HEK293T (cell line): ENCODE data around the gene CNIH3.

Experiments used
- CTCF ChIA-PET: fragments of 350-600 bp; formaldehyde crosslinking; extraction: SDS; loops from one replicate; lab custom pipeline; 2021; ENCODE audit warnings: antibody characterized with exemption, inconsistent platforms; lab: Yijun Ruan, JAX
- POLR2A ChIA-PET: fragments of 350-600 bp; formaldehyde crosslinking; extraction: SDS; loops from one replicate; lab custom pipeline; 2020; ENCODE audit warnings: antibody characterized with exemption, inconsistent platforms; lab: Yijun Ruan, JAX
- DNase-seq: peaks from one replicate; pipeline ENCODE4 v3.0.0; 2012; ENCODE audit warnings: mixed read lengths; ENCODE audit errors: extremely low spot score
- ARNT ChIP-seq: fragments of 450-650 bp; IDR thresholded peaks from 2 replicates; pipeline ENCODE4 v1.6.1; 2017; ENCODE audit warnings: mild to moderate bottlenecking
- BHLHE40 ChIP-seq: fragments of 450-650 bp; IDR thresholded peaks from 2 replicates; pipeline ENCODE4 v1.6.1; 2016; ENCODE audit warnings: mild to moderate bottlenecking, moderate library complexity, borderline replicate concordance
- CTBP1 ChIP-seq: fragments of 450-650 bp; IDR thresholded peaks from 2 replicates; pipeline ENCODE4 v1.6.1; 2016; ENCODE audit warnings: borderline replicate concordance
- ELF4 ChIP-seq: fragments of 450-650 bp; IDR thresholded peaks from 2 replicates; pipeline ENCODE4 v1.6.1; 2017; ENCODE audit warnings: antibody characterized with exemption
- FOXA1 ChIP-seq: fragments of 450-650 bp; IDR thresholded peaks from 2 replicates; pipeline ENCODE4 v1.6.1; 2016; ENCODE audit warnings: mild to moderate bottlenecking
- FOXK2 ChIP-seq: fragments of 450-650 bp; IDR thresholded peaks from 2 replicates; pipeline ENCODE4 v1.6.1; 2016; ENCODE audit warnings: mild to moderate bottlenecking
- FOXM1 ChIP-seq: fragments of 450-650 bp; IDR thresholded peaks from 2 replicates; pipeline ENCODE4 v1.6.1; 2017; ENCODE audit warnings: mild to moderate bottlenecking, borderline replicate concordance
- HDGF ChIP-seq: fragments of 450-650 bp; IDR thresholded peaks from 2 replicates; pipeline ENCODE4 v1.6.1; 2017; ENCODE audit warnings: antibody characterized with exemption, borderline replicate concordance
- L3MBTL2 ChIP-seq: fragments of 450-650 bp; conservative IDR thresholded peaks from 2 replicates; pipeline ENCODE4 v1.6.1; 2016; ENCODE audit warnings: mild to moderate bottlenecking
- LEF1 ChIP-seq: fragments of 450-650 bp; IDR thresholded peaks from 2 replicates; pipeline ENCODE4 v1.6.1; 2017; ENCODE audit warnings: mild to moderate bottlenecking, borderline replicate concordance
- NFRKB ChIP-seq: fragments of 450-650 bp; IDR thresholded peaks from 2 replicates; pipeline ENCODE4 v1.6.1; 2016; ENCODE audit warnings: mild to moderate bottlenecking, moderate library complexity
- SP1 ChIP-seq: fragments of 450-650 bp; IDR thresholded peaks from 2 replicates; pipeline ENCODE4 v1.6.1; 2017
- SUZ12 ChIP-seq: fragments of 450-650 bp; IDR thresholded peaks from 2 replicates; pipeline ENCODE4 v1.6.1; 2016; ENCODE audit warnings: mild to moderate bottlenecking
- TARDBP ChIP-seq: fragments of 450-650 bp; IDR thresholded peaks from 2 replicates; pipeline ENCODE4 v1.6.1; 2016
- ZNF384 ChIP-seq: fragments of 450-650 bp; IDR thresholded peaks from 2 replicates; pipeline ENCODE4 v1.6.1; 2016
- TF ChIP-seq, protein P1 (sequence below): fragments of 450-650 bp; IDR thresholded peaks from 2 replicates; pipeline ENCODE4 v1.6.1; 2016

The CNIH3 gene

DNA sequence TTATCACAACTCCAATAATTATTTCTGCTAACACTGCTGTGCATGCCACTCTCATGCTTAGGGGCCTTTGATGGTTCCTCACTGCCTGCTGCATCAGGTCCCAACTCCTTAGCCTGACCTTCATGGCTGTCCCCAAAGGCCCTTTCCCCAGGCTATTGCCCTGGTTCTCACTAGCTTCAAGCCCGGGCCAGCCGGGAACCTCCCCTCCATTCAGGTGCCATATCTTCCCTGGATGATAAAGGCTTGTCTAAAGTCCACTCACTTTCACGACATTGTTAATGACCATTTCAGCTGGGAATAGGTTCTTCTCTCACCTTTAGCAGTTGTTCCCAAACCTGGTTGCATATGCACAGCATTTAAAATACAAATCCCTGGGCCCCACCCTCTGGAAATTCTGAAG, 95.8 kb downstream of the CNIH3 start:
- DNase-seq: no peak
- ChIA-PET CTCF (interaction anchor here (0.6 kb wide), 1 partner anchor 329 kb away, joined by 3 read pairs; no protein-coding TSS in a partner anchor), POLR2A (no interaction called here)
- TF ChIP-seq FOXK2 (no peak), SP1 (no peak), HDGF (no peak), L3MBTL2 (no peak), BHLHE40 (no peak), TARDBP (no peak), SUZ12 (no peak), FOXA1 (no peak), LEF1 (no peak), ARNT (no peak), CTBP1 (no peak), ZNF384 (no peak), ELF4 (no peak), NFRKB (no peak), FOXM1 (no peak)
- TF ChIP-seq, protein P1, sequence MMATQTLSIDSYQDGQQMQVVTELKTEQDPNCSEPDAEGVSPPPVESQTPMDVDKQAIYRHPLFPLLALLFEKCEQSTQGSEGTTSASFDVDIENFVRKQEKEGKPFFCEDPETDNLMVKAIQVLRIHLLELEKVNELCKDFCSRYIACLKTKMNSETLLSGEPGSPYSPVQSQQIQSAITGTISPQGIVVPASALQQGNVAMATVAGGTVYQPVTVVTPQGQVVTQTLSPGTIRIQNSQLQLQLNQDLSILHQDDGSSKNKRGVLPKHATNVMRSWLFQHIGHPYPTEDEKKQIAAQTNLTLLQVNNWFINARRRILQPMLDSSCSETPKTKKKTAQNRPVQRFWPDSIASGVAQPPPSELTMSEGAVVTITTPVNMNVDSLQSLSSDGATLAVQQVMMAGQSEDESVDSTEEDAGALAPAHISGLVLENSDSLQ: no peak

DNA sequence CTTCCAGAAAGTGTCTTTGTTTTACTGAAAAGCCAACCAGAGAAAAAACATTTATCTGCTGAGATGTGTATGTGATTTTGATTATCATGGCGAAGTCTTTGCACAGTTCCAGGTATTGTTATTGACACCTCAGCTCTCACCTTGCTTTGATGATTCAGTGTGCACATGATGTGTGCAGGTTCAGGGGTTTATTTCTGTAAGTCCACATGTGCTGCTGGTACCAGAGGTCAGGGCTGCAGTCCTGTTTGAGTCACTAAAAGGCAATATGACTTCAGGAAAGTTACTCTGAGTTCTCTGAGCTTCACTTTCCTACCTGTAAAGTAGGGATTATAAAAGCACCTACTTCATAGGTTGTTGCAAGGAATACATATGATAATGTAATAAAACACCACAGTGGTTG, 97.1 kb downstream of the CNIH3 start:
- POLR2A ChIA-PET: interaction anchor here (0.7 kb wide), 1 partner anchor 10 kb away, joined by 3 read pairs; no protein-coding TSS in a partner anchor
- no peak for TF ChIP-seq TARDBP
- TF ChIP-seq ARNT: no peak
- TF ChIP-seq LEF1: no peak
- no peak for TF ChIP-seq NFRKB
- no peak for TF ChIP-seq SUZ12
- no peak for TF ChIP-seq SP1
- TF ChIP-seq L3MBTL2: no peak
- TF ChIP-seq, protein P1: no peak
- no peak for TF ChIP-seq HDGF

DNA sequence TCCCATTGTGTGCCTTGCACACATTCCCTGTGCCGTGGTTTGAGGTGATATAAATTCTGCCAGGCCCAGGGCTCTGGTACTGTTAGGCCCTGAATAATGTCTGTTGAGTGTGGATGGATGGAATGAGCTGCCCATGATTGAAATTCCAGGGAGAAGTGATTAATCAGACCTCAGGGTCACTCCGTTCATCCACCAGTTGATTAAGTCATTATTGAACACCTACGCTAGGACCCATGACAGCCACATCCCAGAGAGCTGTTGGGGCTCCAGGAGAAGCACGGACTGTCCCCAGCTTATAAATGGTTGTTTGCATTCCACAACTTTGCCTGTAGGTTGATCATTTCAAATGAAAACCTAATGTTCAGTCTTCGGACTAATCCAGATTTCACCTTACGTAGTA, 98.4 kb downstream of the CNIH3 start:
- no peak for TF ChIP-seq SP1
- no peak for TF ChIP-seq SUZ12
- no peak for TF ChIP-seq FOXA1
- TF ChIP-seq ZNF384: no peak
- no peak for TF ChIP-seq ELF4
- no peak for TF ChIP-seq HDGF
- CTCF ChIA-PET: no interaction called here
- DNase-seq: no peak
- POLR2A ChIA-PET: no interaction called here

More for the DNA sequence above, 97.1 kb downstream of the CNIH3 start:
- CTCF ChIA-PET: interaction anchor here (1.2 kb wide), 1 partner anchor 210 kb away, joined by 3 read pairs; no protein-coding TSS in a partner anchor
- DNase-seq: no peak

DNA sequence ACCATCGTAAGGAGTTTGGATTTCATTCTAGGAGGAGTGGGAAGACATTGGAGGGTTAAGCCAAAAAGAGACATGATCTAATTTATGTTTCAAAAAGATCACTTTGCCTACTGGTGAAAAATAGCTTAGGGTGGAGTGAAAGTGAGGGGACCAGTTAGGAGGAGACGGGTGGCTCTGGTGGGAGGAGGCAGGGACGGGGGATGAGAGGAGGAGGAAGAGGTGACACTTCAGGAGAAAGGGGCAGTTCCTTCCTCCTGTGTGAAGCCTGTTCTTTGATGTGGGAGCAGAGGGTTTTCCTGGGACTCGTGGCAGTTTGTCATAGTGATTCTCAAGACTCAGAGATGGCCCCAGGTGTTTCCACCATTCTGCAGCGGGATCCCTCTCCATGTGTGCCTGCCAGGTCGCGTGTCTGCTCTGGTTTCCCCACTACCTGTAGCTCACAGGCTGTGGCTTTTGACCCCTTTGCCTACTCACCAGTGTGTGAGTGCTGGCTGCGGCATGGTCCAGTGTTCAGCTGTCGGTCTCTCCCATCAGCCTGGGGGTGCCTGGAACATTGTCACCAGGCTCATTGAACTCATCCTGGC, 102.4 kb downstream of the CNIH3 start:
- CTCF ChIA-PET: interaction anchor here (1.4 kb wide), 1 partner anchor 132 kb away, joined by 3 read pairs; no protein-coding TSS in a partner anchor
- POLR2A ChIA-PET: no interaction called here
- no peak for DNase-seq
- no peak for TF ChIP-seq LEF1
- no peak for TF ChIP-seq BHLHE40
- no peak for TF ChIP-seq TARDBP
- TF ChIP-seq FOXK2: no peak
- no peak for TF ChIP-seq SP1
- TF ChIP-seq, protein P1: no peak
- TF ChIP-seq CTBP1: no peak
- no peak for TF ChIP-seq ZNF384
- TF ChIP-seq SUZ12: no peak
- no peak for TF ChIP-seq NFRKB
- no peak for TF ChIP-seq FOXM1
- no peak for TF ChIP-seq L3MBTL2
- no peak for TF ChIP-seq HDGF
- TF ChIP-seq ELF4: no peak
- TF ChIP-seq FOXA1: no peak
- no peak for TF ChIP-seq ARNT

DNA sequence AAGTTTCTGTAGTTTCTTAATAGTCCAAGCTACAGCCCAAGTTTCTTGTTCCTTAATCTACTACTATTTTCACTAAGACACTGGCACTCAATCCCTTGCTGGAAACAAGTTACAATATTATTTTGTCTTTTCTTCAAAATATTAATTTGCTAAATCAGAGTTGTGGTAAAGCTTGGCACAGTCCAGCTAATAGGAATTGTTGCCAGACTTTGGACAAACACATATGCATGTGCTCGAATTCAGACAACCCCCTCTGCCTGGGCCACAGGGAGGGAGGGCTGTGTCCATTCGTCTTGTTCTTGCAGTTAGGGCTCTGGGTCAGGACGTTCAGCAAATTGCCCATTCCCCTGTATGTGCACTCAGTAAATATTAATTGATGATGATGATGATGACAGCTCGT, 103.6 kb downstream of the CNIH3 start:
- CTCF ChIA-PET: interaction anchor here (0.6 kb wide), 1 partner anchor 21 kb away, joined by 5 read pairs; no protein-coding TSS in a partner anchor
- no peak for DNase-seq
- POLR2A ChIA-PET: no interaction called here
- TF ChIP-seq ELF4: no peak
- TF ChIP-seq ZNF384: no peak
- no peak for TF ChIP-seq TARDBP
- TF ChIP-seq CTBP1: no peak
- TF ChIP-seq LEF1: no peak
- no peak for TF ChIP-seq SP1
- TF ChIP-seq L3MBTL2: no peak
- no peak for TF ChIP-seq FOXK2

DNA sequence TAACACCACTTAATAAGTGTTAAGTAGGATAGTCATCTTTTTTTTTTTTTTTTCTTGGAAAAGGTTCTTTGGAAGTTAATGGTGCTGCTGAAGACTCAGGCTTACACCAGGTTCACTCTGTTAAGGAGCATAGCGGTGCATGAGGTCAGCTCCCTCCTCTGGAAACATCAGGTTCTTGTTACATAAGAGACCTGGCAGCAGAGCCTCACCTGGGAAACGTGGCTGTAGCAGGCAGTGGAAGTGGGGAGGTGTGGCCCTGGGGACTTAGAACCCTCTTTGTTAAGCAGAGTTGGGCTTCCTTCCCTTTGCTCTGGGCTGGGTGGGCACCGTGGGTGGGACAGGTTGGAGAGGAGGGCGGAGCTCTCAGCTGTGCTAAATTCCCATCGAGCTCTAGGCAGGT, 104.1 kb downstream of the CNIH3 start:
- CTCF ChIA-PET: interaction anchor here (0.6 kb wide), 1 partner anchor 21 kb away, joined by 5 read pairs; no protein-coding TSS in a partner anchor
- POLR2A ChIA-PET: no interaction called here
- DNase-seq: no peak

More for the DNA sequence above, 104.1 kb downstream of the CNIH3 start:
- TF ChIP-seq, protein P1: no peak
- TF ChIP-seq BHLHE40 (no peak), CTBP1 (no peak), FOXM1 (no peak), ELF4 (no peak), L3MBTL2 (no peak)
